ENCODE measurements around the gene SMOC2.

- TF ChIP-seq CTCF (IDR thresholded peaks at IDR 0.05) = no peak
- TF ChIP-seq POLR2A (IDR thresholded peaks at IDR 0.05) = no peak
Measured at GRCh38 chr6:168712993-168713392, 272.0 kb downstream of the SMOC2 start.
